ENCODE data around the gene CNIH2. TPM values are rescaled to one million over a fixed set of nuclear protein-coding genes. Genes with fewer than 3 reads are reported as not detected.

The CNIH2 gene
- total and polyA plus RNA-seq, 2 of the 8 experiments (the other 6 are each of a cell fraction or from before 2014, with no cell fraction given) = 12.5 to 15.8 TPM

- Histone ChIP-seq H3K9ac (replicated peaks in 1 of 4; ENCODE audit: extremely low read depth in 1 of 4, low read depth in 3 of 4, low read length in 3 of 4) (no peak overlapping the region), H2BK20ac (ENCODE audit: low read length) (no peak overlapping the region), H4K20me1 (replicated peaks in 1 of 2; ENCODE audit: control insufficient read depth in 1 of 2, insufficient read depth in 2 of 2, low read length in 2 of 2) (peaks cover 11 to 26% of the 10 kb centered on the region in 2 experiments), H3K4me3 (ENCODE audit: extremely low read depth in 1 of 4, insufficient read depth in 2 of 4, low read depth in 3 of 4, low read length in 4 of 4) (no peak overlapping the region), H3K79me2 (ENCODE audit: control insufficient read depth in 1 of 2, insufficient read depth in 2 of 2, low read length in 2 of 2) (peaks cover 0 to 9% of the 10 kb centered on the region in 2 experiments; a peak in 1 of 4 replicates), H4K8ac (ENCODE audit: extremely low read depth, insufficient read depth, low read length) (no peak overlapping the region), H3K36me3 (ENCODE audit: control insufficient read depth in 2 of 4, insufficient read depth in 4 of 4, low read length in 3 of 4) (peaks cover 0 to 2% (median 0%) of the 10 kb centered on the region in 4 experiments; a peak in 1 of 8 replicates), H3K56ac (replicated peaks; ENCODE audit: insufficient read length, low read depth, low read length) (no peak overlapping the region), H2BK120ac (replicated peaks; ENCODE audit: low read depth, low read length) (no peak overlapping the region), H3K4ac (replicated peaks; ENCODE audit: insufficient read length, low read depth, low read length) (no peak overlapping the region), H2BK5ac (ENCODE audit: low read depth, low read length) (no peak overlapping the region), H2AFZ (ENCODE audit: low read length) (no peak overlapping the region), H3K27ac (ENCODE audit: low read depth, low read length) (no peak overlapping the region), H4K91ac (replicated peaks; ENCODE audit: insufficient read length, low read length) (no peak overlapping the region), H2AK5ac (ENCODE audit: low read depth, low read length) (no peak overlapping the region), H2BK12ac (ENCODE audit: low read depth, low read length) (no peak overlapping the region), H3K23me2 (ENCODE audit: low read depth, low read length) (peaks cover 4% of the 10 kb centered on the region; the same call in 1 of the 2 replicates), H4K5ac (ENCODE audit: insufficient read length, low read depth, low read length) (no peak overlapping the region), H3K23ac (ENCODE audit: insufficient read length) (no peak overlapping the region), H3K9me3 (ENCODE audit: insufficient read depth in 2 of 2, low read depth in 1 of 2, low read length in 1 of 2) (no peaks in the 10 kb centered on the region), H3K4me2 (ENCODE audit: insufficient read depth in 1 of 2, low read depth in 2 of 2, low read length in 2 of 2) (no peak overlapping the region), H2BK15ac (ENCODE audit: low read length) (no peak overlapping the region), H3K27me3 (replicated peaks in 1 of 4; ENCODE audit: control insufficient read depth in 3 of 4, extremely low read depth in 1 of 4, insufficient read depth in 3 of 4, low read length in 3 of 4) (peaks cover 0 to 3% (median 1%) of the 10 kb centered on the region in 4 experiments; a peak in 3 of 7 replicates), H3K14ac (ENCODE audit: insufficient read length) (no peak overlapping the region), H3K18ac (ENCODE audit: extremely low read depth, low read length) (no peak overlapping the region), H3K79me1 (ENCODE audit: low read depth, low read length) (peaks cover 6% of the 10 kb centered on the region), H3K4me1 (replicated peaks in 1 of 4; ENCODE audit: control insufficient read depth in 3 of 4, insufficient read depth in 4 of 4, low read length in 3 of 4) (peaks cover 0 to 25% (median 11%) of the 10 kb centered on the region in 4 experiments; a peak in 5 of 7 replicates)
- CTCF ChIA-PET (ENCODE audit: partially characterized antibody) = interaction anchor here (0.8 to 6.9 kb wide), 12 partner anchors 15 to 217 kb away, joined by 3 to 57 read pairs (median 4); no protein-coding TSS in a partner anchor
- POLR2A ChIA-PET (ENCODE audit: partially characterized antibody) = interaction anchor here (0.8 to 1.7 kb wide), 9 partner anchors 8 to 83 kb away, joined by 3 to 8 read pairs (median 3); partner anchors contain the start of gene RAB1B
- 94% methylated on average over 13 of the region's 13 CpGs; no CpG with 5 or more reads in 1 of the 2 experiments for WGBS, 2 experiments (ENCODE audit: extremely low coverage in 1 of 2, insufficient coverage in 1 of 2, insufficient read length in 1 of 2, insufficient replicate concordance in 2 of 2, low coverage in 1 of 2, low lambda C conversion rate in 2 of 2, missing lambda C conversion rate in 1 of 2)
- no peak for DNase-seq (ENCODE audit: low read depth in 1 of 2, low spot score in 2 of 2)
- no peak for FAIRE-seq
- TF ChIP-seq GTF2F1 (IDR thresholded peaks at IDR 0.05; ENCODE audit: borderline replicate concordance, low read depth, low read length) (no peak), POLR2AphosphoS5 (IDR thresholded peaks at IDR 0.05; ENCODE audit: low read depth, low read length) (0 out of 2 replicates have a peak, but pooled peaks have one; percentile 13)
These were observed 7.4 kb downstream of the CNIH2 start for GRCh38 chr11:66285250-66285947.

Data from H1 (cell line).